H9 (cell line): ENCODE data around the gene SOX12. TPM values are rescaled to one million over a fixed set of nuclear protein-coding genes. Genes with fewer than 3 reads are reported as not detected.

Experiments
- DNase-seq: peaks from one replicate; pipeline ENCODE4 v3.0.0-alpha.2; 2017
- H2AFZ ChIP-seq: one replicate; pipeline ENCODE4 v1.6.1; 2013; ENCODE audit warnings: mild to moderate bottlenecking, low read length, control low read depth, moderate library complexity
- H2AK5ac ChIP-seq: 2 replicates; pipeline ENCODE4 v1.6.1; 2013; ENCODE audit warnings: low read length, control low read depth, mixed read lengths; ENCODE audit not compliant: insufficient read length
- H2BK120ac ChIP-seq: one replicate; pipeline ENCODE4 v1.6.1; 2013; ENCODE audit warnings: low read depth, mild to moderate bottlenecking, low read length, control low read depth, inconsistent platforms; ENCODE audit not compliant: poor library complexity, severe bottlenecking
- H2BK12ac ChIP-seq: 2 replicates; pipeline ENCODE4 v1.6.1; 2013; ENCODE audit warnings: low read length, control low read depth, mixed read lengths, low read depth; ENCODE audit not compliant: insufficient read length
- H2BK15ac ChIP-seq: 2 replicates; pipeline ENCODE4 v1.6.1; 2013; ENCODE audit warnings: low read depth, low read length, control low read depth
- H2BK20ac ChIP-seq: one replicate; pipeline ENCODE4 v1.6.1; 2013; ENCODE audit warnings: low read depth, mild to moderate bottlenecking, low read length, control low read depth, inconsistent platforms; ENCODE audit not compliant: poor library complexity, severe bottlenecking
- H2BK5ac ChIP-seq: 2 replicates; pipeline ENCODE4 v1.6.1; 2013; ENCODE audit warnings: low read length, control low read depth, mixed read lengths; ENCODE audit not compliant: insufficient read length
- H3K14ac ChIP-seq: 2 replicates; pipeline ENCODE4 v1.6.1; 2013; ENCODE audit warnings: low read length, control low read depth; ENCODE audit not compliant: insufficient read depth
- H3K18ac ChIP-seq: 2 replicates; pipeline ENCODE4 v1.6.1; 2013; ENCODE audit warnings: low read depth, mild to moderate bottlenecking, mixed read lengths, low read length, control low read depth; ENCODE audit not compliant: insufficient read length
- H3K23ac ChIP-seq: 2 replicates; pipeline ENCODE4 v1.6.1; 2013; ENCODE audit warnings: low read length, control low read depth, mixed read lengths, low read depth; ENCODE audit not compliant: insufficient read length
- H3K23me2 ChIP-seq: 2 replicates; pipeline ENCODE4 v1.6.1; 2013; ENCODE audit warnings: low read depth, mild to moderate bottlenecking, mixed read lengths, low read length, control low read depth; ENCODE audit not compliant: insufficient read length, poor library complexity, severe bottlenecking
- H3K27ac ChIP-seq: 2 replicates; pipeline ENCODE4 v1.5.1; 2013; ENCODE audit warnings: low read length, control low read depth, mixed read lengths, low read depth; ENCODE audit not compliant: insufficient read length
- H3K27me3 ChIP-seq: 2 replicates; pipeline ENCODE4 v1.6.1; 2013; ENCODE audit warnings: low read length, control low read depth, inconsistent platforms; ENCODE audit not compliant: insufficient read depth
- H3K4ac ChIP-seq: 2 replicates; pipeline ENCODE4 v1.6.1; 2013; ENCODE audit warnings: low read depth, mild to moderate bottlenecking, control low read depth, inconsistent platforms, low read length, moderate library complexity
- H3K4me1 ChIP-seq: 2 replicates; pipeline ENCODE4 v1.6.1; 2013; ENCODE audit warnings: low read length, control low read depth, inconsistent platforms; ENCODE audit not compliant: insufficient read depth
- H3K4me2 ChIP-seq: 2 replicates; pipeline ENCODE4 v1.6.1; 2013; ENCODE audit warnings: low read length, control low read depth, mixed read lengths; ENCODE audit not compliant: insufficient read length, insufficient read depth
- H3K56ac ChIP-seq: 2 replicates; pipeline ENCODE4 v1.6.1; 2013; ENCODE audit warnings: low read depth, mild to moderate bottlenecking, mixed read lengths, low read length, control low read depth; ENCODE audit not compliant: insufficient read length
- H3K79me1 ChIP-seq: 2 replicates; pipeline ENCODE4 v1.6.1; 2013; ENCODE audit warnings: low read depth, mild to moderate bottlenecking, moderate library complexity, low read length, control low read depth, inconsistent platforms; ENCODE audit not compliant: insufficient read depth, poor library complexity, severe bottlenecking
- H3K79me2 ChIP-seq: 2 replicates; pipeline ENCODE4 v1.6.1; 2013; ENCODE audit warnings: low read length, control low read depth, inconsistent platforms; ENCODE audit not compliant: insufficient read depth
- H3K9ac ChIP-seq: 2 replicates; pipeline ENCODE4 v1.6.1; 2013; ENCODE audit warnings: low read length, control low read depth, mixed read lengths; ENCODE audit not compliant: insufficient read length; ENCODE audit errors: extremely low read depth
- H3K9me3 ChIP-seq: one replicate; pipeline ENCODE4 v1.6.1; 2013; ENCODE audit warnings: low read depth, low read length, inconsistent platforms; ENCODE audit not compliant: control insufficient read depth
- H3T11ph ChIP-seq: one replicate; pipeline ENCODE4 v1.6.1; 2013; ENCODE audit warnings: mild to moderate bottlenecking, low read length, control low read depth, inconsistent platforms
- H4K20me1 ChIP-seq: one replicate; pipeline ENCODE4 v1.6.1; 2013; ENCODE audit not compliant: control insufficient read depth, insufficient read length, insufficient read depth
- H4K5ac ChIP-seq: 2 replicates; pipeline ENCODE4 v1.6.1; 2013; ENCODE audit warnings: low read depth, mild to moderate bottlenecking, mixed read lengths, low read length, control low read depth; ENCODE audit not compliant: insufficient read length
- H4K8ac ChIP-seq: replicated peaks from 2 replicates; pipeline ENCODE4 v1.6.1; 2013; ENCODE audit warnings: low read length, control low read depth, mixed read lengths, low read depth; ENCODE audit not compliant: insufficient read length
- H4K91ac ChIP-seq: 2 replicates; pipeline ENCODE4 v1.6.1; 2013; ENCODE audit warnings: low read depth, mild to moderate bottlenecking, moderate library complexity, mixed read lengths, low read length, control low read depth; ENCODE audit not compliant: insufficient read length
- H3K27ac Mint-ChIP-seq, 3 experiments: 2 replicates in 2 of 3; 3 replicates in 1 of 3; pipeline ENCODE4 v1.8.0; 2020 to 2021; ENCODE audit warnings: mixed read lengths in 3 of 3, mild to moderate bottlenecking in 1 of 3, moderate library complexity in 1 of 3
- H3K27me3 Mint-ChIP-seq: 2 replicates; pipeline ENCODE4 v1.8.0; 2021; ENCODE audit warnings: low read depth, mild to moderate bottlenecking, moderate library complexity, mixed read lengths
- H3K36me3 Mint-ChIP-seq, 3 experiments: 2 replicates in 2 of 3; 3 replicates in 1 of 3; pipeline ENCODE4 v1.8.0; 2020 to 2021; ENCODE audit warnings: low read depth in 3 of 3, mixed read lengths in 3 of 3; ENCODE audit not compliant: insufficient read depth in 1 of 3
- H3K4me1 Mint-ChIP-seq, 2 experiments: 2 replicates each; pipeline ENCODE4 v1.8.0; 2020; ENCODE audit warnings: mixed read lengths in 2 of 2
- H3K4me3 Mint-ChIP-seq, 2 experiments: 2 replicates in 1 of 2; 3 replicates in 1 of 2; pipeline ENCODE4 v1.8.0; 2020 to 2021; ENCODE audit warnings: mild to moderate bottlenecking in 2 of 2, mixed read lengths in 2 of 2, moderate library complexity in 1 of 2
- H3K9me3 Mint-ChIP-seq, 2 experiments: 2 replicates in 1 of 2; 3 replicates in 1 of 2; pipeline ENCODE4 v1.8.0; 2020; ENCODE audit warnings: mild to moderate bottlenecking in 2 of 2, mixed read lengths in 2 of 2, moderate library complexity in 1 of 2
- CTCF ChIP-seq: fragments of 200-600 bp; sonication (generic); conservative IDR thresholded peaks from 3 replicates; pipeline ENCODE4 v1.8.0; 2021; ENCODE audit warnings: antibody characterized with exemption, mild to moderate bottlenecking
- WGBS: extraction: QIAGEN DNeasy Blood & Tissue Kit; methylation state at CpG from one replicate; pipeline ENCODE4 v1.1.7; 2013; ENCODE audit warnings: missing lambda C conversion rate, low lambda C conversion rate, mixed read lengths; ENCODE audit not compliant: insufficient read length; ENCODE audit errors: extremely low coverage; 5-methylcytosine and 5-hydroxymethylcytosine counted together
- long read RNA-seq: library from polyadenylated mRNA; unstranded; transcript quantifications from one replicate; pipeline ENCODE4 v2.0.0, GENCODE V29; 2020
- total RNA-seq: library from RNA; stranded (reverse); gene quantifications from 2 replicates; pipeline ENCODE4 v1.2.1, GENCODE V29; 2021

The SOX12 gene
- total RNA-seq: 54.4 and 55.1 TPM in 2 replicates
- long read RNA-seq, full-length matches to known transcripts: 4 of 4 reads
- long read RNA-seq, partial matches to known transcripts: 0 of 4 reads
- long read RNA-seq, other reads (novel, unspliced or antisense): 0 of 4 reads

GRCh38 chr20:325045-325888 is at the start of gene SOX12:
Gene SOX12, plus strand, starts transcription at chr20:325552. Its CDS starts 373 bp downstream, at chr20:325925.
- H3K9me3 Mint-ChIP-seq: peaks cover 0 to 4% of the 10 kb centered on the region in 2 experiments; a peak in 2 of 5 replicates
- Histone ChIP-seq H3K56ac (no peak within 1 kb of the TSS), H2BK12ac (no peak within 1 kb of the TSS), H4K5ac (no peak within 1 kb of the TSS), H2BK20ac (no peak within 1 kb of the TSS), H2AFZ (no peak within 1 kb of the TSS), H3K18ac (peak within 1 kb of the TSS; percentile 95), H3K9ac (peak within 1 kb of the TSS; percentile 84), H3T11ph (no peak within 1 kb of the TSS), H3K23me2 (peaks cover 16% of the 10 kb centered on the region), H4K8ac (no peak within 1 kb of the TSS), H3K79me2 (peaks cover 9% of the 10 kb centered on the region; the same call in 1 of the 2 replicates), H3K9me3 (no peaks in the 10 kb centered on the region), H2BK120ac (no peak within 1 kb of the TSS), H3K4me1 (peaks cover 9% of the 10 kb centered on the region; the same call in 1 of the 2 replicates), H2BK5ac (no peak within 1 kb of the TSS), H3K27me3 (no peaks in the 10 kb centered on the region), H3K14ac (peak within 1 kb of the TSS; percentile 93), H3K4me2 (peak within 1 kb of the TSS; percentile 90), H4K91ac (no peak within 1 kb of the TSS), H3K79me1 (no peaks in the 10 kb centered on the region), H3K4ac (no peak within 1 kb of the TSS; the same call in 1 of the 2 replicates), H3K27ac (peak within 1 kb of the TSS; percentile 22), H2AK5ac (no peak within 1 kb of the TSS), H2BK15ac (no peak within 1 kb of the TSS), H4K20me1 (no peaks in the 10 kb centered on the region), H3K23ac (no peak within 1 kb of the TSS)
- no peak for TF ChIP-seq CTCF
- peak within 1 kb of the TSS; percentile 96 to 99 (median 97) for H3K27ac Mint-ChIP-seq
- WGBS: no CpG with 5 or more reads among the region's 106 CpGs
- peak; percentile 99 for DNase-seq
- peaks cover 4% of the 10 kb centered on the region; the same call in 1 of the 2 replicates for H3K27me3 Mint-ChIP-seq
- H3K4me3 Mint-ChIP-seq: peak within 1 kb of the TSS; percentile 87 to 95
- H3K4me1 Mint-ChIP-seq: peaks cover 45 to 49% of the 10 kb centered on the region in 2 experiments
- H3K36me3 Mint-ChIP-seq: peaks cover 28 to 39% (median 32%) of the 10 kb centered on the region in 3 experiments
